HFFc6 (cell line): ENCODE data around the gene EIPR1. TPM values are rescaled to one million over a fixed set of nuclear protein-coding genes. Genes with fewer than 3 reads are reported as not detected.

Experiments used
- DNase-seq: peaks from one replicate; pipeline ENCODE4 v3.0.0-alpha.2; 2018
- H3K27ac Mint-ChIP-seq: 2 replicates; pipeline ENCODE4 v1.8.0; 2020; ENCODE audit warnings: mild to moderate bottlenecking, mixed read lengths
- H3K27me3 Mint-ChIP-seq: 2 replicates; pipeline ENCODE4 v1.8.0; 2021; ENCODE audit warnings: mild to moderate bottlenecking, moderate library complexity, mixed read lengths; ENCODE audit not compliant: insufficient read depth
- H3K36me3 Mint-ChIP-seq: 2 replicates; pipeline ENCODE4 v1.8.0; 2021; ENCODE audit warnings: low read depth, mixed read lengths
- H3K4me1 Mint-ChIP-seq: 2 replicates; pipeline ENCODE4 v1.8.0; 2020; ENCODE audit warnings: low read depth, mixed read lengths
- H3K4me3 Mint-ChIP-seq: 2 replicates; pipeline ENCODE4 v1.8.0; 2020; ENCODE audit warnings: mild to moderate bottlenecking, moderate library complexity, mixed read lengths
- H3K9me3 Mint-ChIP-seq: 2 replicates; pipeline ENCODE4 v1.8.0; 2020; ENCODE audit warnings: mild to moderate bottlenecking, mixed read lengths
- total RNA-seq, 6 experiments: library from RNA; stranded (reverse); fragmentation: NEBNext Ultra II Directional; extraction: Animal tissue kit (Norgen Biotek cat#: 25700); gene quantifications; 2 replicates in 1 of 6; 3 replicates in 5 of 6; pipeline ENCODE4 v1.2.3, GENCODE V29; 2021
- TF ChIP-seq, protein P1 (sequence below): fragments of 200-600 bp; sonication (generic); IDR thresholded peaks from 2 replicates; pipeline ENCODE4 v1.5.0; 2021; ENCODE audit warnings: antibody characterized with exemption, mild to moderate bottlenecking

EIPR1 gene
- total RNA-seq, 6 experiments from 2014 or later: 26.6 to 30.9 (median 28.8) TPM

- Mint-ChIP-seq H3K36me3 (no peaks in the 10 kb centered on the region), H3K4me1 (no peaks in the 10 kb centered on the region), H3K27me3 (no peaks in the 10 kb centered on the region), H3K27ac (no peak overlapping the region), H3K9me3 (no peaks in the 10 kb centered on the region), H3K4me3 (no peak overlapping the region)
- no peak for DNase-seq
- TF ChIP-seq, protein P1, sequence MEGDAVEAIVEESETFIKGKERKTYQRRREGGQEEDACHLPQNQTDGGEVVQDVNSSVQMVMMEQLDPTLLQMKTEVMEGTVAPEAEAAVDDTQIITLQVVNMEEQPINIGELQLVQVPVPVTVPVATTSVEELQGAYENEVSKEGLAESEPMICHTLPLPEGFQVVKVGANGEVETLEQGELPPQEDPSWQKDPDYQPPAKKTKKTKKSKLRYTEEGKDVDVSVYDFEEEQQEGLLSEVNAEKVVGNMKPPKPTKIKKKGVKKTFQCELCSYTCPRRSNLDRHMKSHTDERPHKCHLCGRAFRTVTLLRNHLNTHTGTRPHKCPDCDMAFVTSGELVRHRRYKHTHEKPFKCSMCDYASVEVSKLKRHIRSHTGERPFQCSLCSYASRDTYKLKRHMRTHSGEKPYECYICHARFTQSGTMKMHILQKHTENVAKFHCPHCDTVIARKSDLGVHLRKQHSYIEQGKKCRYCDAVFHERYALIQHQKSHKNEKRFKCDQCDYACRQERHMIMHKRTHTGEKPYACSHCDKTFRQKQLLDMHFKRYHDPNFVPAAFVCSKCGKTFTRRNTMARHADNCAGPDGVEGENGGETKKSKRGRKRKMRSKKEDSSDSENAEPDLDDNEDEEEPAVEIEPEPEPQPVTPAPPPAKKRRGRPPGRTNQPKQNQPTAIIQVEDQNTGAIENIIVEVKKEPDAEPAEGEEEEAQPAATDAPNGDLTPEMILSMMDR: no peak
These were observed 164.6 kb downstream of the EIPR1 start for GRCh38 chr2:3212984-3213383.

DNA sequence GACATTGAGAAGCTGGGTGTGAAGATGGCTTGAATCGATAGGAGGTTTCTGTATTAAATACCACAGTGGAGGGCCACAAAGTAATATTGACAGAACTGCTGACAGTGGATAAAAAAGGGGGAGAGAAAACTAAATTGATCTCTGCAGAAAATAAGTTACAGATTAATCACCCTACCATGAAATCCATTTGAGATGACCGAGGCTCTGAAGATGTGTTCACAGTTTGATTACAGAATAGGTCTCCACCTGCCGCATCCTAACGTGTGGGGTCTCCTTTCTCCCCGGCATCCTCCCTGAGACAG lies 165.6 kb downstream of the EIPR1 start:
- Mint-ChIP-seq H3K9me3 (no peaks in the 10 kb centered on the region), H3K27me3 (no peaks in the 10 kb centered on the region), H3K27ac (no peak overlapping the region), H3K4me1 (no peaks in the 10 kb centered on the region), H3K4me3 (no peak overlapping the region), H3K36me3 (no peaks in the 10 kb centered on the region)
- TF ChIP-seq, protein P1: no peak
- DNase-seq: no peak

GRCh38 chr2:3211256-3212060 lies 166.2 kb downstream of the EIPR1 start:
- TF ChIP-seq, protein P1: no peak
- Mint-ChIP-seq H3K4me3 (no peak overlapping the region), H3K36me3 (no peaks in the 10 kb centered on the region), H3K27me3 (no peaks in the 10 kb centered on the region; the same call in 1 of the 2 replicates), H3K4me1 (no peaks in the 10 kb centered on the region), H3K9me3 (no peaks in the 10 kb centered on the region), H3K27ac (no peak overlapping the region)
- no peak for DNase-seq

GRCh38 chr2:3210257-3210656 lies 167.4 kb downstream of the EIPR1 start:
- Mint-ChIP-seq H3K27me3 (no peaks in the 10 kb centered on the region; the same call in none of the 2 replicates), H3K4me3 (no peak overlapping the region), H3K9me3 (no peaks in the 10 kb centered on the region), H3K27ac (no peak overlapping the region), H3K36me3 (0 out of 2 replicates have a peak, but pooled peaks cover 5% of the 10 kb centered on the region), H3K4me1 (no peaks in the 10 kb centered on the region)
- TF ChIP-seq, protein P1: no peak
- DNase-seq: no peak

GRCh38 chr2:3209258-3209657 lies 168.4 kb downstream of the EIPR1 start:
- H3K27ac Mint-ChIP-seq: no peak overlapping the region
- no peaks in the 10 kb centered on the region for H3K4me1 Mint-ChIP-seq
- no peak overlapping the region for H3K4me3 Mint-ChIP-seq
- H3K9me3 Mint-ChIP-seq: no peaks in the 10 kb centered on the region
- 0 out of 2 replicates have a peak, but pooled peaks cover 5% of the 10 kb centered on the region for H3K36me3 Mint-ChIP-seq
- no peaks in the 10 kb centered on the region; the same call in none of the 2 replicates for H3K27me3 Mint-ChIP-seq
- TF ChIP-seq, protein P1: no peak
- no peak for DNase-seq
